ENCODE measurements around the gene DAAM1. TPM values are rescaled to one million over a fixed set of nuclear protein-coding genes. Genes with fewer than 3 reads are reported as not detected.

DAAM1 gene
- total and polyA plus RNA-seq, 12 donors = 7.4 to 37.4 (median 24.9) TPM

DNA sequence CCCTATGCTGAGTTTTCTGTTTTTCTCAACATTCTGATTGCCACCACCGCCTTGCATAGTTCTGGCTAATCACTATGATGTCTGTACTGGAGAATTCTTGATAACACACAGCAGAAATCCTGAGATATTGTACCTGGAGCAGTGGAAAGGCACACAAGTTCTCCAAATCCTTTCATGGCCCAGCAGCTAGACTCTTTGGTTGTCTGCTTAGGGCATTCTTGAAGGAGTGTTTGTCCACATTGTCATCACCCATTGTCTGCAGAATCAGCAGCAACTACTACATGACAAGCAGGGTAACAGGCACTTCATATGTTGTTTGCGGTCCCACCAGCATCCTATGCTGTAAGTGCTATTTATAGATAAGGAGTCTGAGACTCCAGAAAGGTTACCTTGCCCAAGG is 128.9 kb downstream of the DAAM1 start:
- Histone ChIP-seq H3K36me3 (replicated peaks in 1 of 2) (no peaks in the 10 kb centered on the region), H3K27me3 (no peaks in the 10 kb centered on the region), H3K27ac (peak overlapping the region in 1 of 5 donors; percentile 4), H3K4me1 (replicated peaks in 1 of 2) (peaks cover 8 to 39% of the 10 kb centered on the region in 2 donors), H3K9me3 (replicated peaks in 1 of 3) (no peaks in the 10 kb centered on the region), H3K4me3 (no peak overlapping the region)
- 97% methylated on average over 2 of the region's 2 CpGs for WGBS, 4 donors
- no peak for DNase-seq
- intact Hi-C loops (cut with DNase I) = no loop called here
- TF ChIP-seq, protein P1, sequence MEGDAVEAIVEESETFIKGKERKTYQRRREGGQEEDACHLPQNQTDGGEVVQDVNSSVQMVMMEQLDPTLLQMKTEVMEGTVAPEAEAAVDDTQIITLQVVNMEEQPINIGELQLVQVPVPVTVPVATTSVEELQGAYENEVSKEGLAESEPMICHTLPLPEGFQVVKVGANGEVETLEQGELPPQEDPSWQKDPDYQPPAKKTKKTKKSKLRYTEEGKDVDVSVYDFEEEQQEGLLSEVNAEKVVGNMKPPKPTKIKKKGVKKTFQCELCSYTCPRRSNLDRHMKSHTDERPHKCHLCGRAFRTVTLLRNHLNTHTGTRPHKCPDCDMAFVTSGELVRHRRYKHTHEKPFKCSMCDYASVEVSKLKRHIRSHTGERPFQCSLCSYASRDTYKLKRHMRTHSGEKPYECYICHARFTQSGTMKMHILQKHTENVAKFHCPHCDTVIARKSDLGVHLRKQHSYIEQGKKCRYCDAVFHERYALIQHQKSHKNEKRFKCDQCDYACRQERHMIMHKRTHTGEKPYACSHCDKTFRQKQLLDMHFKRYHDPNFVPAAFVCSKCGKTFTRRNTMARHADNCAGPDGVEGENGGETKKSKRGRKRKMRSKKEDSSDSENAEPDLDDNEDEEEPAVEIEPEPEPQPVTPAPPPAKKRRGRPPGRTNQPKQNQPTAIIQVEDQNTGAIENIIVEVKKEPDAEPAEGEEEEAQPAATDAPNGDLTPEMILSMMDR (IDR thresholded peaks at IDR 0.05) = no peak
- no peak for TF ChIP-seq POLR2A (IDR thresholded peaks at IDR 0.05)

DNA sequence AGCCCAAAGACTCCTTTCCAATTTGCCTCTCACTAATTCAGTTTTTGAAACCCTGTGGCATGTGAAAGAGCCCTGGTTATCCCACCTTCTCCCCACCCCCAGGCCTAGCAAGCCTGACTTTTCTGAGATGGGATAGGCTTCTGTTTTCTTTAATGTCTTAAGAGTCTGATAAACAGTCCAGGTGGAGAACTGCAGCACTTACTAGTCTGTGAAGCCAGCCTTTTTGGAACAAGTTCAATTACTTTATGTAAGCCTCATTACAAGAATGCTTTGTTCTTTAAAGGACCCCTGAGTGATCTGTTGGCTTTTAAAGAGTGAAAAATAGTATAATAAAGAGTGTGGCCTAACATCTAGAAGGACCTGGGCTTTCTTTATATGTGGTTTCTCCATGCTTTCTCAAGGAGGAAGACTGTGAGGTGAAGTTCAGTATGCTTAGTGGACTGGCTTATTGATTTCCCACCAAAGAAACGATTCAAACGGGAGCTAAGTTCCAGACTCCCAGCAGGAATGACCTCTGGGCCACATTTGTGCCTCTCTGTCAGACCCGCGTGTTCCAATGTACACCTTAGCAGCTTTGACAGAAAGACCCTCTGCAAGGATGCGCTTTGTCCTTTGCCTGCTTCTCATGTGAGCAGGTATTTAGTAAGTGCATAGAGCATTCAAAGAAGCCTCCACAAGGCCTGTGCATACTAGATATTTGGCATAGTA is 129.5 kb downstream of the DAAM1 start:
- DNase-seq = no peak
- no peaks in the 10 kb centered on the region for H3K9me3 ChIP-seq (replicated peaks in 1 of 3)
- no peaks in the 10 kb centered on the region for H3K27me3 ChIP-seq
- intact Hi-C loops (cut with DNase I) = no loop called here
- H3K36me3 ChIP-seq (replicated peaks in 1 of 2) = no peaks in the 10 kb centered on the region
- peak overlapping the region in 2 of 5 donors; percentile 4 to 5 for H3K27ac ChIP-seq
- H3K4me1 ChIP-seq (replicated peaks in 1 of 2) = peaks cover 8 to 39% of the 10 kb centered on the region in 2 donors
- H3K4me3 ChIP-seq = no peak overlapping the region
- 81 to 94% (median 90%) methylated on average over 5 of the region's 5 CpGs for WGBS, 4 donors
- TF ChIP-seq POLR2A (IDR thresholded peaks at IDR 0.05) = no peak
- TF ChIP-seq, protein P1 (IDR thresholded peaks at IDR 0.05) = no peak

DNA sequence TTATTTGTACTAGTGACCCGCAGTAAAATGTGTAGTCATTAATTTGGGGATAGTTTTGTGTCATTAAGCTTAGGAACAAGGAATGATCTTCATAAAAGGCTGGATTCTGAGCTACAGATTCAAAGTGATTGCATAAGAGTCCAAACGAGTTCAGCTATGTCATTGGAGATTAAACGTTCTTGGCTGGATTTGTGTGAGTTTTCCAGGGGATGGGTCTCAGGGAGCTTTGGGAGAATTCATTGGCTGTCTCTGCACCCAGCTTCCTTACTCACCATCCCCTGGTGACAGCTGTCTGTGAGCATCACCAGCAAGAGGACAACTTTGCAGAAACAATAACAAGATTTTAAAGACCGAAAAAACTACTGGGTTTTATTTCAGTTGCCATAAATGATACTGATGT is 130.4 kb downstream of the DAAM1 start:
- Histone ChIP-seq H3K27ac (peak overlapping the region in 2 of 5 donors; percentile 2 to 4), H3K4me1 (replicated peaks in 1 of 2) (peaks cover 8 to 39% of the 10 kb centered on the region in 2 donors)

DNA sequence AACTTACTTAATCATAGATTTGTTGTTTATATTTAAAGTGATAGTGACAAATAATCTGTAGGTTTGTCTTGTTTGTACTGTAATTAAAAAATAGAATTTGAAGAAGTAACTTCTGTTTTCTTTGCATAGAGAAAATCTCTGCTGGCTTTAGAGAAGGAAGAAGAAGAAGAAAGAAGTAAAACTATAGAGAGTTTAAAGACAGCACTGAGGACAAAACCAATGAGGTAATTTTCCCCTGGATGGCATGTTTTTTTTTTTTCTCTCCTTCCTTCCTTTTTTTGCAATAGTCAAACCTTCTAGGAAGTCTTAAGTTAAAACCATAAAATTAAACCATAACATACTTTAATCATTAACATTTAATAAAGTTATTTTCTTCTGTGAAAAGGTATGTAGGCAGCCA is 131.9 kb downstream of the DAAM1 start:
- Histone ChIP-seq H3K27me3 (no peaks in the 10 kb centered on the region), H3K27ac (peak overlapping the region in 1 of 5 donors; percentile 33), H3K4me1 (replicated peaks in 1 of 2) (peaks cover 8 to 39% of the 10 kb centered on the region in 2 donors), H3K9me3 (replicated peaks in 1 of 3) (no peaks in the 10 kb centered on the region), H3K36me3 (replicated peaks in 1 of 2) (no peaks in the 10 kb centered on the region), H3K4me3 (no peak overlapping the region)
- intact Hi-C loops (cut with DNase I) = no loop called here
- TF ChIP-seq POLR2A (IDR thresholded peaks at IDR 0.05) = no peak
- TF ChIP-seq, protein P1 (IDR thresholded peaks at IDR 0.05) = no peak
- DNase-seq = no peak

More for the DNA sequence above, 130.4 kb downstream of the DAAM1 start:
- intact Hi-C loops (cut with DNase I) = no loop called here
- no peak for DNase-seq
- Histone ChIP-seq H3K27me3 (no peaks in the 10 kb centered on the region), H3K36me3 (replicated peaks in 1 of 2) (no peaks in the 10 kb centered on the region), H3K4me3 (no peak overlapping the region), H3K9me3 (replicated peaks in 1 of 3) (no peaks in the 10 kb centered on the region)
- 52 to 61% (median 59%) methylated on average over 4 of the region's 4 CpGs for WGBS, 4 donors
- TF ChIP-seq, protein P1 (IDR thresholded peaks at IDR 0.05) = no peak
- no peak for TF ChIP-seq POLR2A (IDR thresholded peaks at IDR 0.05)
